Memory B cell (primary cell): ENCODE data around the gene PRC1.

Source experiments
- ATAC-seq: fragments of 150-1000 bp; cut with Tn5 transposase; 2 replicates; pipeline ENCODE4 v1.10.0; 2021; ENCODE audit warnings: low read depth, mild to moderate bottlenecking, moderate library complexity
- DNase-seq, 2 donors: peaks; one replicate each; pipeline ENCODE4 v3.0.0; 2022; ENCODE audit warnings: low spot score in 2 of 2
- H3K27ac Mint-ChIP-seq: one replicate; pipeline ENCODE4 v1.8.0; 2022; ENCODE audit warnings: mild to moderate bottlenecking, moderate library complexity, mixed read lengths
- H3K27me3 Mint-ChIP-seq: one replicate; pipeline ENCODE4 v1.8.0; 2022; ENCODE audit warnings: mixed read lengths
- H3K36me3 Mint-ChIP-seq: one replicate; pipeline ENCODE4 v1.8.0; 2022; ENCODE audit warnings: mild to moderate bottlenecking, mixed read lengths
- H3K4me1 Mint-ChIP-seq: one replicate; pipeline ENCODE4 v1.8.0; 2022; ENCODE audit warnings: mixed read lengths
- H3K4me3 Mint-ChIP-seq: one replicate; pipeline ENCODE4 v1.8.0; 2022; ENCODE audit warnings: mild to moderate bottlenecking, moderate library complexity, mixed read lengths
- H3K9me3 Mint-ChIP-seq: one replicate; pipeline ENCODE4 v1.8.0; 2022; ENCODE audit warnings: mixed read lengths

The PRC1 gene

DNA sequence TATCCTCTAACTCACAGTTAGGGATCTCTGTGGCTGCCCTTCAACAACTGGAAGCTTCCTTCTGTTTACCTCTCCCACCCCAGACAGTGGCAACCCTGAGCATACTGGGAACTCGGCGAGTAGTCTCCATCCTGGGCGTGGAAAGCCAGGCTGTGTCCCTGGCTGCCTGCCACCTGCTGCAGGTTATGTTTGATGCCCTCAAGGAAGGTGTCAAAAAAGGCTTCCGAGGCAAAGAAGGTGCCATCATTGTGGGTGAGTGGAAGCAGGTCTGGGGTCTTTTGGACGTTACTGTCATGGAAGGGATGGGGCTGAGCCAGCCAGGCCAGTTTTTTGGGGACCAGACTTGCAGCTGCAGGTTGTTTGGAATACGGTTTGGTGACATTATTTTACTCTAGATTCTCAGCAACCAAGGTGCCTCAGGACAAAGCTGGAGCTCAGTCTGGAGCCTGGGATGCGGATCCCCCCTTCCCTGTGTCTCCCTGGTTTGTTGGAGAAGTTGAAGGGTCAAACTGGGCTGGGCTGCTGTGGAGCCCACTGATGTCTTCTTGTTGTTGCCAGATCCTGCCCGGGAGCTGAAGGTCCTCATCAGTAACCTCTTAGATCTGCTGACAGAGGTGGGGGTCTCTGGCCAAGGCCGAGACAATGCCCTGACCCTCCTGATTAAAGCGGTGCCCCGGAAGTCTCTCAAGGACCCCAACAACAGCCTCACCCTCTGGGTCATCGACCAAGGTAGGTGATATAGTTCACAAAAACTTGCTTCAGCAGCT is 51.8 kb downstream of the PRC1 start:
- H3K27me3 Mint-ChIP-seq: no peaks in the 10 kb centered on the region
- no peaks in the 10 kb centered on the region for H3K4me1 Mint-ChIP-seq
- H3K4me3 Mint-ChIP-seq: no peak overlapping the region
- ATAC-seq (no peak), DNase-seq (no peak)
- H3K27ac Mint-ChIP-seq: no peak overlapping the region
- H3K9me3 Mint-ChIP-seq: no peaks in the 10 kb centered on the region
- H3K36me3 Mint-ChIP-seq: peaks cover 13% of the 10 kb centered on the region

DNA sequence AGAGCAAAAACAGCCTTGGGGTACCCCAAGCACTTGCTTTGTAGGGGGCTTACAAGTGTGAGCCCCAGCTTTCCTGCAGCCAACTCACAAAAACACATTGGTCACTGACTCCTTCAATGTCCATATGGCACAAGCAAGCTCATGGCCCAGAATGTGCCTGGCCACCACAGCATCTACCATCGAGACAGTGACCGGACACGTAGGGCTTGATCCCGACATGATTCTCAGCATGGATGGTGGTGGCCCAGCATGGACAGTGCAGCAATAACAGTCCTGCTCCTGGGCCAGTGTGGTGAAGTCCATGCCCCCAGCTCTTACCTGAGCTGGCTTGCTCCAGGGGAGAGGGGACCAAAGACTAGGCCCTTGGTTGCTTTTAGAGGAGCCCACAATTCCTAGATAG is 53.3 kb downstream of the PRC1 start:
- Mint-ChIP-seq H3K36me3 (peaks cover 9% of the 10 kb centered on the region), H3K4me3 (no peak overlapping the region), H3K9me3 (no peaks in the 10 kb centered on the region), H3K27me3 (no peaks in the 10 kb centered on the region), H3K4me1 (peaks cover 9% of the 10 kb centered on the region), H3K27ac (no peak overlapping the region)
- DNase-seq: no peak
- ATAC-seq: no peak

- peaks cover 9% of the 10 kb centered on the region for H3K36me3 Mint-ChIP-seq
- H3K4me1 Mint-ChIP-seq: peaks cover 13% of the 10 kb centered on the region
- DNase-seq: no peak
- H3K9me3 Mint-ChIP-seq: no peaks in the 10 kb centered on the region
- H3K4me3 Mint-ChIP-seq: no peak overlapping the region
- no peaks in the 10 kb centered on the region for H3K27me3 Mint-ChIP-seq
- ATAC-seq: no peak
- H3K27ac Mint-ChIP-seq: no peak overlapping the region
Measured at GRCh38 chr15:90939756-90940155, 54.6 kb downstream of the PRC1 start.

- no peak overlapping the region for H3K27ac Mint-ChIP-seq
- no peak for ATAC-seq
- H3K36me3 Mint-ChIP-seq: peaks cover 9% of the 10 kb centered on the region
Measured at GRCh38 chr15:90938261-90938660, 56.1 kb downstream of the PRC1 start.

GRCh38 chr15:90936823-90937222 is 57.5 kb downstream of the PRC1 start:
- H3K27me3 Mint-ChIP-seq: no peaks in the 10 kb centered on the region
- H3K4me1 Mint-ChIP-seq: peaks cover 22% of the 10 kb centered on the region
- H3K27ac Mint-ChIP-seq: no peak overlapping the region
- peak overlapping the region; percentile 93 for H3K4me3 Mint-ChIP-seq
- peaks cover 5% of the 10 kb centered on the region for H3K36me3 Mint-ChIP-seq
- H3K9me3 Mint-ChIP-seq: no peaks in the 10 kb centered on the region
- DNase-seq (no peak), ATAC-seq (no peak)

More at GRCh38 chr15:90938261-90938660, 56.1 kb downstream of the PRC1 start:
- H3K27me3 Mint-ChIP-seq: no peaks in the 10 kb centered on the region
- no peak overlapping the region for H3K4me3 Mint-ChIP-seq
- no peak for DNase-seq
- no peaks in the 10 kb centered on the region for H3K9me3 Mint-ChIP-seq
- H3K4me1 Mint-ChIP-seq: peaks cover 18% of the 10 kb centered on the region

DNA sequence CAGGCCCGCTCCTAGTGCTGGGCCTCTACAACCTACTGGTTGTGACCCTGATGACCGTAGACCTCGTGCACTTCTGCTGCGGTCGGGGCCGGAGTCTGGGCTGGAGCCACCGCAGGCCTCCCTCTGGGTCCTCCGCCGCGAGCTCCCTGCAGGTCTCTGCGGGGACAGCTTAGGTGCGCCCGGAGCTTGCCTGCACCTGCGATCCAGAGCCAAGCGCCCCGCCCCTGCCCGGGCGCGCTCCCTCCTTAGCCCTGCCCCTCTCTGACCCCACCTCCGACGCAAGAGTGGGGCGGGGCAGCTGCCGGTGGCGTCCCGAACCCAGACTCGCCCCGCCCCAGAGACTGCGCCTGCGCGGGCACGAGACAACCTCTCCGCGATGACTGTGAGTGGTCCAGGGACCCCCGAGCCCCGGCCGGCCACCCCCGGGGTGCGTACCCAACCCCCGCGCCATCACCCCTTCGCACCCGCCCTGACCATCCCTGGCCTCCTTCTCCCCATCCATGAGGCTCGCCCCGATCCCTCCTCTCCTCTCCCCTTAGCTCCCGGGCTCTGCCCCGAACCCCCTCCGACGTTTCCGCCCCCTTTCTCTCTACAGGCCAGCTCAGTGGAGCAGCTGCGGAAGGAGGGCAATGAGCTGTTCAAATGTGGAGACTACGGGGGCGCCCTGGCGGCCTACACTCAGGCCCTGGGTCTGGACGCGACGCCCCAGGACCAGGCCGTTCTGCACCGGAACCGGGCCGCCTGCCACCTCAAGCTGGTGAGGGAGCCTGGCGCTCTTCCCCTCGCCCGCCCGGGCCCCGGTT is 59.2 kb downstream of the PRC1 start, which contains the start of gene UNC45A:
Gene UNC45A (plus strand): TSS at position 337 of the 803 bp plus-strand sequence. CDS start 40 bp downstream, at position 377.
- peak; percentile 95 to 97 for DNase-seq
- Mint-ChIP-seq H3K9me3 (no peaks in the 10 kb centered on the region), H3K27ac (peak within 1 kb of the TSS; percentile 87), H3K27me3 (no peaks in the 10 kb centered on the region), H3K4me3 (peak within 1 kb of the TSS; percentile 93), H3K4me1 (peaks cover 33% of the 10 kb centered on the region), H3K36me3 (peaks cover 2% of the 10 kb centered on the region)
- ATAC-seq: peak; percentile 72

- Mint-ChIP-seq H3K36me3 (no peaks in the 10 kb centered on the region), H3K9me3 (no peaks in the 10 kb centered on the region), H3K4me1 (peaks cover 33% of the 10 kb centered on the region), H3K4me3 (peak overlapping the region; percentile 93), H3K27me3 (no peaks in the 10 kb centered on the region), H3K27ac (peak overlapping the region; percentile 87)
- DNase-seq (peak; percentile 77 to 80), ATAC-seq (peak; percentile 31)
Measured at GRCh38 chr15:90934256-90934948, 59.9 kb downstream of the PRC1 start.

DNA sequence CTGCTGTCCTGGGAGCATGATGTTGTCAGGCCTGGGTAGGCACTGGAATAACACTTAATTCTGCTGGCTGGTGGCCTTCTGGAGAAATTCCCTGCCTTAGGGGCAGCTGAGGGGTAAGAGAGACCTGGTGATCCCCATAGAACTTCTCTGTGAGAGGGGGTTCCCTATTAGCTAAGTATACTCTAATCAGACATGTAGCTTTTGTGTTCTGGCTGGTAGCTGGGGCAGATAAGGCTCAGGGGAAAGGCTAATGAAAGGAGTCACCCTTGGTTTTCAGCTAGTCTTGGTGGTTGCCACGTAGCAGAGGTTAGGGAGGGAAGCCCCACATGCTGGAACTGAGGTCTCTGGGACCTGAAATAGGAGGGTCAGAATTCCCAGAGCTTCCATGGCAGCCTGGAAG is 61.0 kb downstream of the PRC1 start:
- Mint-ChIP-seq H3K4me1 (peaks cover 36% of the 10 kb centered on the region), H3K9me3 (no peaks in the 10 kb centered on the region), H3K4me3 (peak overlapping the region; percentile 55), H3K36me3 (no peaks in the 10 kb centered on the region), H3K27ac (no peak overlapping the region), H3K27me3 (no peaks in the 10 kb centered on the region)
- DNase-seq (no peak), ATAC-seq (no peak)

- peaks cover 36% of the 10 kb centered on the region for H3K4me1 Mint-ChIP-seq
- H3K4me3 Mint-ChIP-seq: peak overlapping the region; percentile 99
- no peaks in the 10 kb centered on the region for H3K36me3 Mint-ChIP-seq
- H3K9me3 Mint-ChIP-seq: no peaks in the 10 kb centered on the region
- DNase-seq (no peak), ATAC-seq (no peak)
- peak overlapping the region; percentile 95 for H3K27ac Mint-ChIP-seq
- H3K27me3 Mint-ChIP-seq: no peaks in the 10 kb centered on the region
Measured at GRCh38 chr15:90932660-90932991, 61.7 kb downstream of the PRC1 start.

GRCh38 chr15:90931828-90932659 is 62.3 kb downstream of the PRC1 start, which contains the start of gene HDDC3:
Gene HDDC3, minus strand, starts transcription at chr15:90932549. Its CDS starts 9 bp downstream, at chr15:90932540.
- DNase-seq (peak; percentile 89 to 96), ATAC-seq (peak; percentile 55)
- Mint-ChIP-seq H3K27me3 (no peaks in the 10 kb centered on the region), H3K9me3 (no peaks in the 10 kb centered on the region), H3K27ac (peak within 1 kb of the TSS; percentile 95), H3K36me3 (no peaks in the 10 kb centered on the region), H3K4me3 (peak within 1 kb of the TSS; percentile 99), H3K4me1 (peaks cover 36% of the 10 kb centered on the region)

DNA sequence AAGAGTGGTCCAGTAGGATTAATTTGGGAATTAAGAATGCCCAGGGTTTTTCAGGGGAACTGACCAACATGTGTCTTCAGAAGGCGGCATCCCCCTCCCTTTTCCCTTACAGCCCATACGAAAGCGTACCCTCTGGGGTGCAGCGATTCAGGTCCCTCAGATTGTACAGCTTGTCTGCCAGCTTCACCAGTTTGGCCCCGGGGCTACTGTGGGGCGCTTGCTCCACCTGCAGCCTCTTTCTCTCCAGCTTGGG is 62.8 kb downstream of the PRC1 start:
- ATAC-seq: no peak
- H3K27ac Mint-ChIP-seq: peak overlapping the region; percentile 95
- H3K27me3 Mint-ChIP-seq: no peaks in the 10 kb centered on the region

GRCh38 chr15:90930861-90931574 is 63.3 kb downstream of the PRC1 start:
- no peaks in the 10 kb centered on the region for H3K36me3 Mint-ChIP-seq

More for the DNA sequence above, 62.8 kb downstream of the PRC1 start:
- H3K36me3 Mint-ChIP-seq: no peaks in the 10 kb centered on the region
- peaks cover 32% of the 10 kb centered on the region for H3K4me1 Mint-ChIP-seq
- peak overlapping the region; percentile 99 for H3K4me3 Mint-ChIP-seq
- H3K9me3 Mint-ChIP-seq: no peaks in the 10 kb centered on the region
- DNase-seq: no peak

More at GRCh38 chr15:90930861-90931574, 63.3 kb downstream of the PRC1 start:
- no peaks in the 10 kb centered on the region for H3K9me3 Mint-ChIP-seq
- no peaks in the 10 kb centered on the region for H3K27me3 Mint-ChIP-seq
- ATAC-seq (no peak), DNase-seq (no peak)
- peak overlapping the region; percentile 99 for H3K4me3 Mint-ChIP-seq
- H3K27ac Mint-ChIP-seq: peak overlapping the region; percentile 95
- H3K4me1 Mint-ChIP-seq: peaks cover 27% of the 10 kb centered on the region
